GM12891 (cell line): ENCODE data around the gene CDC25B.

Experiments
- PAX5 ChIP-seq: IDR thresholded peaks from 2 replicates; pipeline ENCODE4 v1.6.1; 2011; ENCODE audit warnings: low read length, moderate library complexity, mild to moderate bottlenecking; ENCODE audit not compliant: insufficient read depth, severe bottlenecking
- POLR2A ChIP-seq: IDR thresholded peaks from 2 replicates; pipeline ENCODE4 v1.6.1; 2011; ENCODE audit warnings: low read depth, low read length, control low read depth
- POLR2AphosphoS5 ChIP-seq: IDR thresholded peaks from 2 replicates; pipeline ENCODE4 v1.6.1; 2011; ENCODE audit warnings: low read depth, low read length, control low read depth
- TAF1 ChIP-seq: IDR thresholded peaks from 2 replicates; pipeline ENCODE4 v1.6.1; 2011; ENCODE audit warnings: low read depth, low read length, control low read depth

DNA sequence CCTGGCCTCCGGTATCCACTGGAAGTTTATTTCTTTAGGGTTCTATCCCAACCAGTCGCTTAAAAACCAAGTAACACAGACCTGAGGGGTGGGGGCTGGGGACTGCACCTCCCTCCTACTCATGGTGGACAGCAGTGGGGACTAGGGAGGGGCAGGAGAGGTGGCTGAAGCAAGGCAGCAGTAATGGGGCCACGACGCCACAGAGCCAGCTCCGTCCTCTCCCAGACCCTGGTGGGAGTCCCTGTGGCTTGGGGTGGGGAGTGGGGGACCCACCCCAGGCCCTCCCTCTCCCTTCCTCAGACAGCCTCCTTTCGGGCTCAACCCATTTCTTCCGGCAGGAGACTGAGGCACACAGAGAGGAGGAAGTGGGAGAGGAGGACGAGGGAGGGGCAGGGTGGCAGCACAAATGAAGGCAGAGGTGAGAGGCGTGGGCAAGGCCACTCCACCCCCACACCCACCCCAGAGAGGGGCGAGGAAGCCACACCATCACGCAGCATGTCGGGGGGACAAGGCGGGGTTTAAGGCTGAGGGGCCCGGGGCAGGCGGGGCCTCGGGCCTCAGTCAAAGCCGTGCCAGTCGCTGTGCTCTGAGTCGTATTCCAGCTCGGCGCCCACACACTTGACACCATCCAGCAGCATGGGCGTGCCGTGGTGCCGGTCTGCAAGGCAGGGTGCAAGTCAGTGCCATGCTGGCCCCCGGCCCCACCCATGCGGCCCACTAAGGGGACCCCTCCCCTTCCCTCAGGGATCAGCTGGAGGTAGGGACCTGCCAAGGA lies 42.4 kb upstream of the CDC25B start:
- TF ChIP-seq POLR2A, result no peak
- TF ChIP-seq POLR2AphosphoS5, result no peak
- TF ChIP-seq TAF1, result no peak
- TF ChIP-seq PAX5, result no peak
